Thymus (tissue), 11 donors: ENCODE measurements around the gene PAX7. TPM values are rescaled to one million over a fixed set of nuclear protein-coding genes. Genes with fewer than 3 reads are reported as not detected.
A peak's percentile ranks its signal among the peaks of the same experiment; 100 is the strongest.

Experiments used
- DNase-seq, 9 donors: peaks; one replicate each; pipeline ENCODE4 v3.0.0-alpha.2; 2013; ENCODE audit warnings: low spot score in 9 of 9, low read depth in 6 of 9, missing footprints in 1 of 9
- H3K27ac ChIP-seq, 2 donors: one replicate each; pipeline ENCODE4 v1.5.1; 2013; ENCODE audit warnings: control low read depth in 1 of 2, low read depth in 1 of 2, low read length in 1 of 2, mild to moderate bottlenecking in 1 of 2, moderate library complexity in 1 of 2
- H3K27me3 ChIP-seq, 2 donors: one replicate each; pipeline ENCODE4 v1.5.1; 2013; ENCODE audit warnings: low read length in 1 of 2; ENCODE audit not compliant: control insufficient read depth in 2 of 2, insufficient read depth in 1 of 2
- H3K36me3 ChIP-seq, 2 donors: one replicate each; pipeline ENCODE4 v1.5.1; 2013; ENCODE audit warnings: low read length in 1 of 2, mild to moderate bottlenecking in 1 of 2, moderate library complexity in 1 of 2; ENCODE audit not compliant: control insufficient read depth in 2 of 2, insufficient read depth in 2 of 2
- H3K4me1 ChIP-seq, 2 donors: one replicate each; pipeline ENCODE4 v1.5.1; 2013; ENCODE audit warnings: low read length in 2 of 2; ENCODE audit not compliant: control insufficient read depth in 2 of 2, insufficient read depth in 2 of 2
- H3K4me3 ChIP-seq, 2 donors: one replicate each; pipeline ENCODE4 v1.5.1; 2013; ENCODE audit warnings: low read length in 2 of 2, control low read depth in 1 of 2, mild to moderate bottlenecking in 1 of 2
- H3K9me3 ChIP-seq, 2 donors: one replicate each; pipeline ENCODE4 v1.5.1; 2013; ENCODE audit warnings: low read length in 1 of 2, mild to moderate bottlenecking in 1 of 2; ENCODE audit not compliant: control insufficient read depth in 2 of 2, insufficient read depth in 1 of 2
- WGBS: extraction: QIAGEN DNeasy Blood & Tissue Kit; methylation state at CpG from one replicate; pipeline ENCODE4 v1.1.7; 2013; 5-methylcytosine and 5-hydroxymethylcytosine counted together
- polyA plus RNA-seq: library from polyadenylated mRNA; stranded (reverse); fragments of 200-250 nt; gene quantifications from one replicate; pipeline ENCODE4 v1.2.3, GENCODE V29; 2013
- total RNA-seq: library from RNA; stranded (reverse); fragments of 120-200 nt; gene quantifications from one replicate; pipeline ENCODE4 v1.2.4, GENCODE V29; 2013
- donor health status: healthy.

PAX7 gene
- total and polyA plus RNA-seq, 2 donors = 0.05 to 0.11 TPM

DNA sequence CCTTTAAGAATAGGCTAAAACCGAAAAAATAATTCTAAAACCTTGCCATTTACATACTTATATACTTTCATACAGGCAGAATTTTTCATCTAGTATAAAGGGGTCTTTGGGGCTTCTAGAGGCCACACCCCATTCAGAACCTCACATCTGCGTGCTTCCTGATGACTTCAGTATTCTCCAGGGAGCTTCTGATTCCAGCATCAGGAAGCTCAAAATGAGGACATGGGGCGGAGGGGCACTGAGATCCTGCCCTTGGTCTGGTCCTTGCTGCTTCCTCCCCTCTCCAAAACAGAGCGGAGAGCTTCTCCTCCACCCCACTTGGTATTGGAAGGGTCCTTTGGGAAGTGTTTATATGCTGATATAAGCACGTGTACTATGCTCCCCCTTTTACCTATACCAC, 13.8 kb downstream of the PAX7 start:
- peaks cover 38 to 81% of the 10 kb centered on the region in 2 donors for H3K4me1 ChIP-seq
- no peaks in the 10 kb centered on the region for H3K36me3 ChIP-seq

DNA sequence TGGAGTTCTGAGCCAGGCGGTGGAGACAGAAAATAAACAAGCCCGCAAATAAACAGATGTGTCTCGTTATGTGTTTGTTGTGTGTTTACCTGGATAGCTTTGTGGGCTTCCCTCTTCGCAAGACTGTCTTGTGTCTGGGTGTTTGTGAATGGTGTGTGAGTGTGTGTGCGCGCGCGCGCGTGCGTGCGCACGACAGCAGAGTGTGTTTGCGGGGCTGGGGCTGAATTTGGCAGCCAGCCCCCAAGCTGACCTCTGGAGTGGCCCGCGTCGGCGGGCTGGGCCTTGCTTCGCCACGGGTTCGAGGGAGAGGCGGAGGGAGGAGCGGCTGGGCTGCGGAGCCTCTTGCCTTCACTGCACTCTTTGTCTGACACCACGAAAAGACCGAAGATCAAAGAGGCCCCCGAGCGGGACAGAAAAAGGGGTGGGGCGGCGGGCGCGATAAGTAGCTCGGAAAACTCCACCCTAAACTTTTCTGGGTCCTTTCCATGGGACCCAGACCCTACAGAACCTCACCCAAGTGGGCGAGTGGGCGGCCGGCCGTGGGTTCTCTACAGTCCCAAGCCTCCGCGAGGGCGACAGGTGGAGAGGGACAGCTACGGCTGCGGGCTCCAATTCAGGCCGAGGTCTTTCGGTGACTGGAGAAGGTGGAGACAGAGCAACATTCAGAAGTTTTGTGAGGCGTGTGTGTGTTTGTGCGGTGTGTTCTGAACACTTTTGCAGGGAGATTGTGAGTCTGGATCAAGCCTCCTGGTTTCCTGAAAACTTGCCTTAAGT, 14.5 kb downstream of the PAX7 start:
- Histone ChIP-seq H3K36me3 (no peaks in the 10 kb centered on the region), H3K27ac (peak overlapping the region in 1 of 2 donors; percentile 86), H3K9me3 (peaks cover 0 to 16% of the 10 kb centered on the region in 2 donors), H3K4me3 (peak overlapping the region; percentile 49 to 57), H3K27me3 (peaks cover 41 to 95% of the 10 kb centered on the region in 2 donors), H3K4me1 (peaks cover 46 to 85% of the 10 kb centered on the region in 2 donors)
- WGBS = 2% methylated on average over 46 of the region's 46 CpGs
- DNase-seq = peak in 3 of 9 donors; percentile 63 to 82 (median 68)

More for the DNA sequence above, 13.8 kb downstream of the PAX7 start:
- WGBS = 7% methylated on average over 5 of the region's 5 CpGs
- peak overlapping the region; percentile 49 to 57 for H3K4me3 ChIP-seq
- peaks cover 48 to 95% of the 10 kb centered on the region in 2 donors for H3K27me3 ChIP-seq
- peaks cover 0 to 16% of the 10 kb centered on the region in 2 donors for H3K9me3 ChIP-seq
- no peak for DNase-seq
- H3K27ac ChIP-seq = no peak overlapping the region

- Histone ChIP-seq H3K27ac (peak overlapping the region; percentile 9 to 86), H3K27me3 (peaks cover 35 to 94% of the 10 kb centered on the region in 2 donors), H3K9me3 (peaks cover 0 to 17% of the 10 kb centered on the region in 2 donors), H3K4me3 (peak overlapping the region; percentile 49 to 57), H3K36me3 (no peaks in the 10 kb centered on the region), H3K4me1 (peaks cover 51 to 87% of the 10 kb centered on the region in 2 donors)
- 2% methylated on average over 10 of the region's 10 CpGs for WGBS
- no peak for DNase-seq
Measured at GRCh38 chr1:18645747-18646090, 15.1 kb downstream of the PAX7 start.

DNA sequence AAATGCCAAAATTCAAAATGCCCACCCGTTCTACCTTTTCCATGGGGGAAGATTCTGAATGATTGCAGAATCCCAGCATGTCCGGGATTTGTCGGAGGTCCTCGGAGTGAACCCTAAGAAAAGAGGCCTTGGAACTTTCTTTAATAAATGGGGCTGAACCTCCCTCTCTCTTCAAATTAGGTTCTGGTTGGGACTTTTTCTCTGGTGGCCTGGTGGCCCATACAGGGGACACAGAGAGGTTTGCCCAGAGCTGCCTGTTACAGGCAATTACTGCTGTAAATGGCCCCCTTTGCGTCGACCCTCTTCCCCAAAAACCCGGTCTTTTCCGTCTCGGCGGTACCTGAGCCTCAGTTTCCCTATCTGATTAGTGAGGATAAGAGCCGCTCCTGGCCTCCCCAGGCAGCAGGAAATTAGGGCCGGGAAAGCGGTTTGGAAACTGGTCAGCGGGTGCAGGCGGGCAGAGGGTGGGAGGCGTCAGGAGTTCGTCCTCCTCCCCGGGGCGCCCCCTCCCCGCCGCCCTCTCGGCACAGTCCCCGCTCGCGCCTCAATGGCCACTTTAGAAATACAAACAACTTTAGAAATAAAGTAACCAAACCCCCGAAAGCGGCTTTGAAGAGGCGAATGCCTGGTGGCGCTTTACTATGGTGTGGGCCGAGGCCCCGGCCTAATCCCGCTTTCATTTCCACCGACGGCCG, 15.6 kb downstream of the PAX7 start:
- Histone ChIP-seq H3K27me3 (peaks cover 33 to 91% of the 10 kb centered on the region in 2 donors), H3K36me3 (no peaks in the 10 kb centered on the region), H3K4me1 (peaks cover 55 to 89% of the 10 kb centered on the region in 2 donors), H3K4me3 (peak overlapping the region; percentile 49 to 57), H3K9me3 (peaks cover 0 to 19% of the 10 kb centered on the region in 2 donors), H3K27ac (peak overlapping the region; percentile 55 to 86)
- WGBS = 4% methylated on average over 35 of the region's 35 CpGs
- no peak for DNase-seq

- H3K36me3 ChIP-seq = no peaks in the 10 kb centered on the region
- no peak for DNase-seq
- peaks cover 55 to 90% of the 10 kb centered on the region in 2 donors for H3K4me1 ChIP-seq
- H3K9me3 ChIP-seq = peaks cover 0 to 19% of the 10 kb centered on the region in 2 donors
- peaks cover 26 to 88% of the 10 kb centered on the region in 2 donors for H3K27me3 ChIP-seq
- H3K27ac ChIP-seq = peak overlapping the region; percentile 70 to 86
- 2% methylated on average over 48 of the region's 48 CpGs for WGBS
- peak overlapping the region; percentile 49 to 57 for H3K4me3 ChIP-seq
Measured at GRCh38 chr1:18646786-18647410, 16.3 kb downstream of the PAX7 start.

- WGBS = 33% methylated on average over 3 of the region's 3 CpGs
- DNase-seq = no peak
Measured at GRCh38 chr1:18647681-18648214, 17.1 kb downstream of the PAX7 start.

GRCh38 chr1:18649693-18650370, 19.2 kb downstream of the PAX7 start:
- Histone ChIP-seq H3K9me3 (peaks cover 0 to 5% of the 10 kb centered on the region in 2 donors), H3K27me3 (peaks cover 0 to 67% of the 10 kb centered on the region in 2 donors), H3K4me1 (peaks cover 77 to 91% of the 10 kb centered on the region in 2 donors), H3K4me3 (no peak overlapping the region), H3K36me3 (no peaks in the 10 kb centered on the region), H3K27ac (peak overlapping the region in 1 of 2 donors; percentile 9)
- WGBS = 61% methylated on average over 5 of the region's 5 CpGs
- DNase-seq = no peak

More at GRCh38 chr1:18647681-18648214, 17.1 kb downstream of the PAX7 start:
- Histone ChIP-seq H3K27me3 (peaks cover 19 to 81% of the 10 kb centered on the region in 2 donors), H3K4me1 (peaks cover 63 to 91% of the 10 kb centered on the region in 2 donors), H3K4me3 (no peak overlapping the region), H3K36me3 (no peaks in the 10 kb centered on the region), H3K27ac (peak overlapping the region in 1 of 2 donors; percentile 1), H3K9me3 (peaks cover 0 to 18% of the 10 kb centered on the region in 2 donors)

DNA sequence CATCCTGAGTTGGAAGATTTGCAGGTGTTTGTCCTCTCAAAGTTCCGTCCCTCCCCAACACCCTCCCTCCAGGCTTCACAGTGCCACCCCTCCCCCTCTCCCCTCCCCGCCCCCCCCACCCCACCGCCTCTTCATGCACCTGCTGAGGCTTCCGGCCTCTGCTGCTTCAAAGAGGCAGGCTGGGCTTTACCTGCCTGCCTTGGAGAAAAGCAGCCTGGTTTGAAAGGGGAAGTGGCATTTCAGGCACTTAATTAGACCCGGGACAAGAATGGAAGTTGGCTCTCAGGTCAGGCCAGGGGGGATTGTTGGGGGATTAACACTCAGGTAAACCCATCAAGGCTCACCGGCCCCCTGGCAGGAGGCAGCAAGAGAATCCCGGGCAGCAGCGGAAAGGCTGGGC, 21.1 kb downstream of the PAX7 start:
- Histone ChIP-seq H3K27ac (peak overlapping the region; percentile 93 to 98), H3K36me3 (no peaks in the 10 kb centered on the region), H3K4me3 (peak overlapping the region; percentile 52 to 58), H3K9me3 (peaks cover 0 to 3% of the 10 kb centered on the region in 2 donors), H3K27me3 (peaks cover 0 to 49% of the 10 kb centered on the region in 2 donors), H3K4me1 (peaks cover 76 to 92% of the 10 kb centered on the region in 2 donors)
- peak in 5 of 9 donors; percentile 70 to 89 (median 79) for DNase-seq
- 2% methylated on average over 8 of the region's 8 CpGs for WGBS
